ENCODE measurements around the gene DBT.

DBT gene

GRCh38 chr1:100187912-100188311, 61.7 kb downstream of the DBT start:
- DNase-seq: no peak

GRCh38 chr1:100184536-100184935, 65.1 kb downstream of the DBT start:
- DNase-seq: no peak

- DNase-seq: no peak
Measured at GRCh38 chr1:100183370-100183769, 66.3 kb downstream of the DBT start.

GRCh38 chr1:100178091-100178490, 71.5 kb downstream of the DBT start, which contains the start of gene LRRC39:
Gene LRRC39, minus strand, starts transcription at chr1:100178256. Its CDS starts 9,740 bp downstream, at chr1:100168516.
- no peak for DNase-seq

DNA sequence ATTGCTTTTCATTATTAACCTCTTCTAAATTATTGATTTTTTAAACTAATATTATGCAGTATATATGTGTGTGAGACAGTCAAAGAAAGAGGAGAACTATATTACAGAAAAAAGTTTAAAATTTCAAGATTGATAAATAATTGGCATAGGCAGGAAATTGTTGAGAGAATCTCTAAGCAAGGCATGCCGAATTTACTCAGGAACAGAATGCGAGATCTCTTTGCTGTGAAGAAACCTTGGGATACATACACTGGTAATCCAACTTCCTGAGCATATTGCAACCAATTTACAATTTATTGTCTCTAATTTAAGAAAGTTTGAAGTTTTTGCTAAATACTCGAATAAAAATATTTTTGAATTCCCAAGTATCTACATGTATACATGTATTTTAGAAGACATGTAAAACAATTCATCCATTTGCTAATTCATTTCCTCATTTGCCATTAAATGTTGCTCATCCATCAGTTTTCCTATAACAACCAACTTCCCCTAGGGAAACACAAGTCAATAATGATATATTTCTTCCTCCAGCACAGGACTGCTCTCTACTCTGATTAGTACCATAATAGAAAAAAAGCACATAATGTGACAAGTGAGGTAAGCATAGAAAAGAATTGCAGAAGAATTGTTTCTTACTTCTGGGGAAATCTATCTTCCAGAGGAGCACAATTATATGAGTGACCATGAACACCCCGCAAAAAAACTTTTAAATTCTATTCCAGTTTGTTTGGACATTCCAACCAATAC, 72.2 kb downstream of the DBT start:
- DNase-seq: no peak

- DNase-seq: no peak
Measured at GRCh38 chr1:100168051-100168450, 81.6 kb downstream of the DBT start.

DNA sequence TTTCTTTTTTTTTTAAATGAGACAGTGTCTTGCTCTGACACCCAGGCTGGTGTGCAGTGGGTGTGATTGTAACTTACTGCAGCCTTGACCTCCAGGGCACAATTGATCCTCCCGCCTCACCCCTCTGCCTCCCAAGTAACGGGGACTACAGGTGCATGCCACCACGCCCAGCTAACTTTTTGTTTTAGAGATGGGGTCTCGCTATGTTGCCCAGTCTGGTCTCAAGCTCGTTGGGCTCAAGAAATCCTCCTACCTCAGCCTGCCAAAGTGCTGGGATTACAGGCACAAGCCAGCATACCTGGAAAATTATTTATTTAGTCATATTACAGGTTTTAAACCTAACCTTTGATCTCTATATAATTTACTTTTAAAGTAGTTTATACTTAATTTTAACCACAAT, 84.9 kb downstream of the DBT start:
- DNase-seq: no peak

GRCh38 chr1:100164216-100164615, 85.4 kb downstream of the DBT start:
- no peak for DNase-seq

GRCh38 chr1:100162881-100163280, 86.8 kb downstream of the DBT start:
- no peak for DNase-seq

- no peak for DNase-seq
Measured at GRCh38 chr1:100152271-100152670, 97.4 kb downstream of the DBT start.

- DNase-seq: no peak
Measured at GRCh38 chr1:100151679-100152078, 98.0 kb downstream of the DBT start.

GRCh38 chr1:100147875-100148274, 101.8 kb downstream of the DBT start:
- DNase-seq: no peak

GRCh38 chr1:100146958-100147357, 102.7 kb downstream of the DBT start:
- no peak for DNase-seq

DNA sequence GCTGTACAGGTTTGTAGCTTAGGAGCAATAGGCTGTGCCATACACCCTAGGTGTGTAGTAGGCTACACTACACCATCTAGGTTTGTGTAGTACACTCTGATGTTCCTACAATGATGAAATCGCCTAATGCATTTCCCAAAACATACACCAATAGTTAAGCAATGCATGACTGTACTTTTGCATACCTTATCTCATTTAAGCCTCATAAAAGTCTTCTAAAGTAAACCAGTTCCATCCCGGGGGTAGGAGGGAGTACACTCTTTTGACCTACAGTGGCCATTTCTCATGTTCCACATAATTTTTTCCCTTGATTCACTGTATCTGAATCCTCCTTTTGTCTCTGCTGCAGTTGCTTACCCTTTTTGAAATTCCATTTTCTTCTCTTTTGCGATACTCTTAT, 104.5 kb downstream of the DBT start:
- no peak for DNase-seq

DNA sequence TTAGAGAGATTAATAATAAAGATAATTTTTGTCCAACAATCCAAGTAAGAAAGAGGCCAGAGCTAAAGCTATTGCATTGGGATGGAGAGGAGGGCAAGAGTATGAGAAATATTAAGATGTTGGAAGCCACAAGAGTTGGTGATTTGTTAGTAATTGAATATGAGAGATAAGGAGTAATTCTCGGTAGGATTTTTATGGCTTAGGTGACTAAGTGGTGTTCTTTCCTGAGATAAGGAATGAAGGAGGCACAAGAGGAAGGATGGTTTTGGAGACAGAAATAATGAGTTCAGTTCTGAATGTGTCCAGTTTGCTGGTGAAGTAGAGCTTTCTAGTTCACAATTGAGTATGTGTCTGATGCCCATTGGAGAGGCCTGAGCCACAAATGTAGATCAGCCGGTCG, 107.3 kb downstream of the DBT start:
- no peak for DNase-seq

- no peak for DNase-seq
Measured at GRCh38 chr1:100141192-100141591, 108.4 kb downstream of the DBT start.

- DNase-seq: no peak
Measured at GRCh38 chr1:100137602-100138001, 112.0 kb downstream of the DBT start.

All from activated CD8-positive, alpha-beta memory T cell treated with anti-CD3 and anti-CD28 coated beads for 24 hours (primary cell).